Thoracic aorta (tissue), 2 donors: ENCODE results near the gene UBXN11. TPM values are rescaled to one million over a fixed set of nuclear protein-coding genes. Genes with fewer than 3 reads are reported as not detected.

Source experiments
- ATAC-seq: fragments of 150-250 bp; one replicate; pipeline ENCODE4 v1.8.0; 2017; ENCODE audit warnings: low read depth; ENCODE audit not compliant: insufficient number of reproducible peaks, low FRiP score
- DNase-seq: peaks from one replicate; pipeline ENCODE4 v3.0.0-alpha.2; 2020; ENCODE audit warnings: low spot score
- H3K27ac ChIP-seq, 2 donors: fragments of 200-600 bp; sonication (generic); 1 replicate in 1 of 2; 2 replicates in 1 of 2; pipeline ENCODE4 v1.5.1; 2016; ENCODE audit warnings: mild to moderate bottlenecking in 2 of 2, moderate library complexity in 2 of 2
- H3K27me3 ChIP-seq: fragments of 200-600 bp; sonication (generic); replicated peaks from 2 replicates; pipeline ENCODE4 v1.6.0; 2016; ENCODE audit warnings: mild to moderate bottlenecking; ENCODE audit not compliant: insufficient read depth
- H3K36me3 ChIP-seq: fragments of 200-600 bp; sonication (generic); one replicate; pipeline ENCODE4 v1.5.1; 2016
- H3K4me1 ChIP-seq, 2 donors: fragments of 200-600 bp; sonication (generic); 1 replicate in 1 of 2; 2 replicates in 1 of 2; pipeline versions ENCODE4 v1.5.1 to v1.6.0; 2016; ENCODE audit warnings: low read depth in 2 of 2, mild to moderate bottlenecking in 1 of 2; ENCODE audit not compliant: control insufficient read depth in 1 of 2
- H3K4me3 ChIP-seq: fragments of 200-600 bp; sonication (generic); 2 replicates; pipeline ENCODE4 v1.5.1; 2016; ENCODE audit warnings: mild to moderate bottlenecking
- H3K9me3 ChIP-seq: fragments of 200-600 bp; sonication (generic); 2 replicates; pipeline ENCODE4 v1.5.1; 2016
- CTCF ChIP-seq: fragments of 200-600 bp; sonication (generic); IDR thresholded peaks from one replicate; pipeline ENCODE4 v1.5.1; 2019; ENCODE audit warnings: antibody characterized with exemption
- total RNA-seq, 2 donors: library from RNA; depleted of rRNA; stranded (reverse); fragments of >200 nt; gene quantifications; one replicate each; pipeline versions ENCODE4 v1.1.0 to v1.2.3, GENCODE V29; 2016

UBXN11 gene
- total RNA-seq, 2 donors from 2014 or later, result 9.6 to 23.2 TPM

- H3K4me3 ChIP-seq, result no peak overlapping the region
- no peak overlapping the region for H3K27ac ChIP-seq
- no peak for DNase-seq
- H3K36me3 ChIP-seq, result no peaks in the 10 kb centered on the region
- no peak for ATAC-seq
- TF ChIP-seq CTCF, result no peak
- no peaks in the 10 kb centered on the region for H3K9me3 ChIP-seq
- H3K27me3 ChIP-seq, result no peaks in the 10 kb centered on the region
- H3K4me1 ChIP-seq, result no peaks in the 10 kb centered on the region
These were observed 46.9 kb upstream of the UBXN11 start for GRCh38 chr1:26353210-26353859.

GRCh38 chr1:26352338-26352679 lies 45.9 kb upstream of the UBXN11 start:
- Histone ChIP-seq H3K4me1 (no peaks in the 10 kb centered on the region), H3K27ac (no peak overlapping the region), H3K9me3 (no peaks in the 10 kb centered on the region), H3K36me3 (no peaks in the 10 kb centered on the region), H3K27me3 (no peaks in the 10 kb centered on the region), H3K4me3 (no peak overlapping the region)
- ATAC-seq, result no peak
- no peak for TF ChIP-seq CTCF
- DNase-seq, result no peak

GRCh38 chr1:26351590-26352337 lies 45.3 kb upstream of the UBXN11 start:
- Histone ChIP-seq H3K27me3 (no peaks in the 10 kb centered on the region), H3K4me3 (no peak overlapping the region), H3K4me1 (no peaks in the 10 kb centered on the region), H3K9me3 (no peaks in the 10 kb centered on the region), H3K36me3 (no peaks in the 10 kb centered on the region), H3K27ac (no peak overlapping the region)
- DNase-seq (no peak), ATAC-seq (no peak)
- TF ChIP-seq CTCF, result no peak

- Histone ChIP-seq H3K27me3 (no peaks in the 10 kb centered on the region), H3K27ac (no peak overlapping the region), H3K9me3 (no peaks in the 10 kb centered on the region), H3K4me1 (no peaks in the 10 kb centered on the region), H3K36me3 (no peaks in the 10 kb centered on the region), H3K4me3 (no peak overlapping the region)
- DNase-seq (no peak), ATAC-seq (no peak)
- TF ChIP-seq CTCF, result no peak
These were observed 44.5 kb upstream of the UBXN11 start for GRCh38 chr1:26350701-26351589.

- Histone ChIP-seq H3K27me3 (no peaks in the 10 kb centered on the region), H3K36me3 (no peaks in the 10 kb centered on the region), H3K27ac (no peak overlapping the region), H3K4me1 (no peaks in the 10 kb centered on the region), H3K4me3 (no peak overlapping the region), H3K9me3 (no peaks in the 10 kb centered on the region)
- no peak for DNase-seq
- no peak for ATAC-seq
- TF ChIP-seq CTCF, result no peak
These were observed 43.9 kb upstream of the UBXN11 start for GRCh38 chr1:26350343-26350700.
